Astrocyte of the hippocampus (primary cell): ENCODE data around the gene GRK6.
"Not testable (repeated sequence)": the region's sequence is repeated elsewhere in the genome, so short reads cannot be mapped to it uniquely, and the experiment has no call there.

Experiments used
- DNase-seq: peaks from one replicate; pipeline ENCODE4 v3.0.0; 2011; ENCODE audit warnings: low read depth, low spot score

The GRK6 gene

GRCh38 chr5:177397875-177398390, 28.5 kb upstream of the GRK6 start:
- DNase-seq: no peak

GRCh38 chr5:177399997-177400868, 26.2 kb upstream of the GRK6 start, which contains the start of gene PFN3:
TSS of gene PFN3 (minus strand) at chr5:177400661. CDS start at chr5:177400576, 85 bp downstream.
- peak; percentile 48 for DNase-seq

- DNase-seq: peak; percentile 81
Measured at GRCh38 chr5:177402271-177403043, 24.0 kb upstream of the GRK6 start.

- DNase-seq: no peak
Measured at GRCh38 chr5:177403102-177403791, 23.2 kb upstream of the GRK6 start.

GRCh38 chr5:177403792-177404640, 22.5 kb upstream of the GRK6 start:
- peak; percentile 90 for DNase-seq

- no peak for DNase-seq
Measured at GRCh38 chr5:177404641-177405179, 21.8 kb upstream of the GRK6 start.

GRCh38 chr5:177405312-177405711, 21.2 kb upstream of the GRK6 start:
- DNase-seq: no peak

GRCh38 chr5:177405805-177406204, 20.7 kb upstream of the GRK6 start:
- DNase-seq: no peak

GRCh38 chr5:177409043-177409801, 17.3 kb upstream of the GRK6 start, which contains the start of gene F12:
TSS of gene F12 (minus strand) at chr5:177409564. CDS start at chr5:177409527, 37 bp downstream.
- no peak for DNase-seq

GRCh38 chr5:177410575-177410974, 15.9 kb upstream of the GRK6 start:
- no peak for DNase-seq

GRCh38 chr5:177412603-177413233, 13.8 kb upstream of the GRK6 start:
- DNase-seq: no peak

- DNase-seq: no peak
Measured at GRCh38 chr5:177414481-177414880, 12.0 kb upstream of the GRK6 start.

- not testable (repeated sequence) for DNase-seq
Measured at GRCh38 chr5:177417081-177417480, 9.4 kb upstream of the GRK6 start.

- DNase-seq: no peak
Measured at GRCh38 chr5:177419046-177419445, 7.4 kb upstream of the GRK6 start.

GRCh38 chr5:177420472-177420871, 6.0 kb upstream of the GRK6 start:
- DNase-seq: not testable (repeated sequence)

- no peak for DNase-seq
Measured at GRCh38 chr5:177421062-177421798, 5.2 kb upstream of the GRK6 start.

GRCh38 chr5:177423671-177424070, 2.8 kb upstream of the GRK6 start:
- DNase-seq: no peak

GRCh38 chr5:177425196-177425800, 1.2 kb upstream of the GRK6 start:
- no peak for DNase-seq
